ENCODE measurements around the gene KCNMA1.

The KCNMA1 gene

GRCh38 chr10:77482072-77482471, 155.5 kb downstream of the KCNMA1 start:
- Histone ChIP-seq H3K4ac (ENCODE audit: low read length) (no peak overlapping the region), H2BK15ac (ENCODE audit: low read length) (no peak overlapping the region), H2BK5ac (ENCODE audit: low read length) (no peak overlapping the region), H3K4me3 (ENCODE audit: low read length in 2 of 2) (no peak overlapping the region), H4K91ac (ENCODE audit: low read depth, low read length, poor library complexity) (no peak overlapping the region), H3K14ac (ENCODE audit: low read length) (no peak overlapping the region), H3K27ac (replicated peaks; ENCODE audit: low read length) (no peak overlapping the region), H3K18ac (ENCODE audit: low read length) (peak overlapping the region; percentile 20), H2BK120ac (ENCODE audit: low read depth, low read length) (no peak overlapping the region), H3K9me3 (replicated peaks in 1 of 2; ENCODE audit: control insufficient read depth in 2 of 2, insufficient read depth in 1 of 2, low read depth in 1 of 2, low read length in 2 of 2) (no peaks in the 10 kb centered on the region), H3K9ac (ENCODE audit: low read depth, low read length, poor library complexity) (no peak overlapping the region), H3K27me3 (ENCODE audit: control insufficient read depth in 3 of 3, insufficient read depth in 3 of 3, low read depth in 1 of 3, low read length in 3 of 3) (no peaks in the 10 kb centered on the region), H3K23ac (ENCODE audit: low read depth, low read length, poor library complexity) (no peak overlapping the region), H3K79me1 (ENCODE audit: low read depth, low read length) (no peaks in the 10 kb centered on the region), H3K36me3 (replicated peaks in 1 of 2; ENCODE audit: control insufficient read depth in 2 of 2, insufficient read depth in 2 of 2, low read length in 2 of 2) (no peaks in the 10 kb centered on the region), H3K4me1 (ENCODE audit: control insufficient read depth in 2 of 2, insufficient read depth in 1 of 2, low read depth in 1 of 2, low read length in 2 of 2) (peaks cover 0 to 22% of the 10 kb centered on the region in 2 donors), H3K4me2 (ENCODE audit: insufficient read depth, low read length, poor library complexity, severe bottlenecking) (no peak overlapping the region), H2BK12ac (ENCODE audit: low read length) (no peak overlapping the region), H4K8ac (ENCODE audit: low read depth, low read length) (no peak overlapping the region), H2AK5ac (ENCODE audit: low read depth, low read length) (no peak overlapping the region), H2AFZ (ENCODE audit: low read length) (no peak overlapping the region)
- DNase-seq (ENCODE audit: low spot score): no peak
- no CpG with 5 or more reads among the region's 2 CpGs for WGBS, 2 donors (ENCODE audit: extremely low coverage in 2 of 2, insufficient read length in 2 of 2, insufficient replicate concordance in 1 of 2)

DNA sequence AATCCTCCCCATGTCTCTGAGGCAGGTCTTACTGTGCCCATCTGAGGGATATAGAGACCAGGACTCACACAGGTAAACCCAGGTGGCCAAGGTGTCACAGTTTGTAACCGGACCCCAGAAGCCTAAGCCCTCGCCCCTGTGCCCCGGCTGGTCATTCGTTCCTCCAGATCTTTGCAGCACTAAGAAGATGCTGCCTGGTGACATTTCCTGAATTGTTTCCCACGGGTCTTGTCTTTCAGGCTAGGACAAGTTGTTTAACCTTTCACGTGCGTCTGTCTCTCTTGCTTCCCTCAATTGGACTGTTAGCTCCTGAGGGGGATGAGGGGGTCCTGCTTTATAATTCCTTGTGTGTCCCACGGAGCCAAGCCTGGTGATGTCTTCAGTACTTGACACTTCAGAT, 158.0 kb downstream of the KCNMA1 start:
- no CpG with 5 or more reads among the region's 8 CpGs for WGBS, 2 donors (ENCODE audit: extremely low coverage in 2 of 2, insufficient read length in 2 of 2, insufficient replicate concordance in 1 of 2)
- H3K18ac ChIP-seq (ENCODE audit: low read length): no peak overlapping the region

DNA sequence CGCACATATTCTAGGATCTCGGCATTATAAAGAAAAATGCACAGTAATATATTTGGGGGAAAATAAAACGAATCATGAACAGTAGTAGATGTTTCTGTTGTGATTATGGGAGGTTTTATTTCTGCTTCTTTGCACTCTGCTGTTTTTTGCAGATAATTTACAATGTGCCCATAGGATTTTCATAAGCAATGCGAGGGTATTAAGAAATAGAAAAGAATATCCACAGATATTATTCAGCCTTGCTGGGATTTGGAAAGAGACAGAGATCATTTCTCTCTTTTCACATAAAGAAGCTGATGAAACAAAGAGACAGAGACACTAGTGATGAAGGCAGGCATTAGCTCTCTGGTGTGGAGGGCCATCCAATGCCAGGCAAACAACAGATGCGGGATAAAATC, 158.6 kb downstream of the KCNMA1 start:
- no peak overlapping the region for H2AK5ac ChIP-seq (ENCODE audit: low read depth, low read length)
- no peak overlapping the region for H4K91ac ChIP-seq (ENCODE audit: low read depth, low read length, poor library complexity)
- no CpG with 5 or more reads among the region's 5 CpGs for WGBS, 2 donors (ENCODE audit: extremely low coverage in 2 of 2, insufficient read length in 2 of 2, insufficient replicate concordance in 1 of 2)
- H3K79me1 ChIP-seq (ENCODE audit: low read depth, low read length): no peaks in the 10 kb centered on the region
- no peaks in the 10 kb centered on the region for H3K36me3 ChIP-seq (replicated peaks in 1 of 2; ENCODE audit: control insufficient read depth in 2 of 2, insufficient read depth in 2 of 2, low read length in 2 of 2)
- no peak overlapping the region for H4K8ac ChIP-seq (ENCODE audit: low read depth, low read length)
- no peaks in the 10 kb centered on the region for H3K27me3 ChIP-seq (ENCODE audit: control insufficient read depth in 3 of 3, insufficient read depth in 3 of 3, low read depth in 1 of 3, low read length in 3 of 3)
- H3K4ac ChIP-seq (ENCODE audit: low read length): no peak overlapping the region
- no peak overlapping the region for H3K27ac ChIP-seq (replicated peaks; ENCODE audit: low read length)
- H3K23ac ChIP-seq (ENCODE audit: low read depth, low read length, poor library complexity): no peak overlapping the region
- H3K9me3 ChIP-seq (replicated peaks in 1 of 2; ENCODE audit: control insufficient read depth in 2 of 2, insufficient read depth in 1 of 2, low read depth in 1 of 2, low read length in 2 of 2): no peaks in the 10 kb centered on the region
- no peak overlapping the region for H3K18ac ChIP-seq (ENCODE audit: low read length)
- no peak overlapping the region for H3K9ac ChIP-seq (ENCODE audit: low read depth, low read length, poor library complexity)
- no peak overlapping the region for H3K4me3 ChIP-seq (ENCODE audit: low read length in 2 of 2)
- no peak overlapping the region for H2BK5ac ChIP-seq (ENCODE audit: low read length)
- H3K14ac ChIP-seq (ENCODE audit: low read length): no peak overlapping the region
- H3K4me1 ChIP-seq (ENCODE audit: control insufficient read depth in 2 of 2, insufficient read depth in 1 of 2, low read depth in 1 of 2, low read length in 2 of 2): peaks cover 0 to 19% of the 10 kb centered on the region in 2 donors
- H2BK12ac ChIP-seq (ENCODE audit: low read length): no peak overlapping the region
- H2AFZ ChIP-seq (ENCODE audit: low read length): no peak overlapping the region
- no peak for DNase-seq (ENCODE audit: low spot score)
- H2BK120ac ChIP-seq (ENCODE audit: low read depth, low read length): no peak overlapping the region
- no peak overlapping the region for H2BK15ac ChIP-seq (ENCODE audit: low read length)
- no peak overlapping the region for H3K4me2 ChIP-seq (ENCODE audit: insufficient read depth, low read length, poor library complexity, severe bottlenecking)

More for the DNA sequence above, 158.0 kb downstream of the KCNMA1 start:
- no peak overlapping the region for H3K4me3 ChIP-seq (ENCODE audit: low read length in 2 of 2)
- no peak overlapping the region for H2AK5ac ChIP-seq (ENCODE audit: low read depth, low read length)
- no peak overlapping the region for H2BK5ac ChIP-seq (ENCODE audit: low read length)
- H3K36me3 ChIP-seq (replicated peaks in 1 of 2; ENCODE audit: control insufficient read depth in 2 of 2, insufficient read depth in 2 of 2, low read length in 2 of 2): no peaks in the 10 kb centered on the region
- DNase-seq (ENCODE audit: low spot score): no peak
- H3K9me3 ChIP-seq (replicated peaks in 1 of 2; ENCODE audit: control insufficient read depth in 2 of 2, insufficient read depth in 1 of 2, low read depth in 1 of 2, low read length in 2 of 2): no peaks in the 10 kb centered on the region
- H2BK120ac ChIP-seq (ENCODE audit: low read depth, low read length): no peak overlapping the region
- no peak overlapping the region for H2BK15ac ChIP-seq (ENCODE audit: low read length)
- peak overlapping the region; percentile 4 for H4K91ac ChIP-seq (ENCODE audit: low read depth, low read length, poor library complexity)
- no peak overlapping the region for H4K8ac ChIP-seq (ENCODE audit: low read depth, low read length)
- H3K27me3 ChIP-seq (ENCODE audit: control insufficient read depth in 3 of 3, insufficient read depth in 3 of 3, low read depth in 1 of 3, low read length in 3 of 3): no peaks in the 10 kb centered on the region
- H3K4me1 ChIP-seq (ENCODE audit: control insufficient read depth in 2 of 2, insufficient read depth in 1 of 2, low read depth in 1 of 2, low read length in 2 of 2): peaks cover 0 to 22% of the 10 kb centered on the region in 2 donors
- H2AFZ ChIP-seq (ENCODE audit: low read length): no peak overlapping the region
- no peak overlapping the region for H3K27ac ChIP-seq (replicated peaks; ENCODE audit: low read length)
- H3K14ac ChIP-seq (ENCODE audit: low read length): no peak overlapping the region
- H3K9ac ChIP-seq (ENCODE audit: low read depth, low read length, poor library complexity): no peak overlapping the region
- no peak overlapping the region for H3K4me2 ChIP-seq (ENCODE audit: insufficient read depth, low read length, poor library complexity, severe bottlenecking)
- H2BK12ac ChIP-seq (ENCODE audit: low read length): no peak overlapping the region
- no peaks in the 10 kb centered on the region for H3K79me1 ChIP-seq (ENCODE audit: low read depth, low read length)
- no peak overlapping the region for H3K23ac ChIP-seq (ENCODE audit: low read depth, low read length, poor library complexity)
- no peak overlapping the region for H3K4ac ChIP-seq (ENCODE audit: low read length)

DNA sequence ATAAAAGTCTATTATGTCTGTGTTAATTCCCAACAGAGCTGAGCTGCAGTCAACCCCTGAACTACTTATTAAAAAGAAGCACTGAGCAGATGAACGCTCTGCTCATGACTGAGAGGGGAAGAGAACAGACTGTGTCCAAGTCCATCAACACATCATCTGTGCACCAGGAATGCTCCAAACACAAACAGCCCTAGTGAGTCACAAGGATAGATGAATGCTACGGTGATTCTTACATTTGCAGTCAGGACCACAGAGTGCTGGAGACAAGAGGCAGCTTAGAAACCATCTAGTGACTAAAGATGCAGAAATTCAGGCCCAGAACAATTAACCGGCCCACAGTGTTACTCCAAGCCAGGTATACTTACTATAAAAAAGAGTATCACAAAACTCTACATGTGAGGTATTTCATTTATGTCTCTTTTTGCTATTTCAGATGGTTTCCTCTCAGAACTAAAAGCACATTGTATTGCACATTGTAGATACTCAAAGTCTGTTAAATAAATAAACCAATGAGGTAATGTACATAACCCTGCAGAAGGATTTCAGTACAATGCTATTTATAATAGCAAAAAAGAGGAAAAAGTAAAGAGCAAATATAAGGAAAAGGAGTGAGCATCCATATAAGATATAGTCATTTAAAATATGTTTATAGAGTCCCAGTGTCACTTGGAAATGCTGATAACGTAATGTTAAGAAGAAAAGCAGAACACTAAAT, 159.2 kb downstream of the KCNMA1 start:
- Histone ChIP-seq H3K4me1 (ENCODE audit: control insufficient read depth in 2 of 2, insufficient read depth in 1 of 2, low read depth in 1 of 2, low read length in 2 of 2) (peaks cover 0 to 13% of the 10 kb centered on the region in 2 donors), H3K4me2 (ENCODE audit: insufficient read depth, low read length, poor library complexity, severe bottlenecking) (no peak overlapping the region), H2BK5ac (ENCODE audit: low read length) (no peak overlapping the region), H3K9ac (ENCODE audit: low read depth, low read length, poor library complexity) (no peak overlapping the region), H2AK5ac (ENCODE audit: low read depth, low read length) (no peak overlapping the region), H3K36me3 (replicated peaks in 1 of 2; ENCODE audit: control insufficient read depth in 2 of 2, insufficient read depth in 2 of 2, low read length in 2 of 2) (no peaks in the 10 kb centered on the region), H2AFZ (ENCODE audit: low read length) (no peak overlapping the region), H3K9me3 (replicated peaks in 1 of 2; ENCODE audit: control insufficient read depth in 2 of 2, insufficient read depth in 1 of 2, low read depth in 1 of 2, low read length in 2 of 2) (no peaks in the 10 kb centered on the region), H3K27me3 (ENCODE audit: control insufficient read depth in 3 of 3, insufficient read depth in 3 of 3, low read depth in 1 of 3, low read length in 3 of 3) (no peaks in the 10 kb centered on the region), H2BK120ac (ENCODE audit: low read depth, low read length) (no peak overlapping the region), H4K8ac (ENCODE audit: low read depth, low read length) (no peak overlapping the region), H3K4ac (ENCODE audit: low read length) (no peak overlapping the region), H3K18ac (ENCODE audit: low read length) (no peak overlapping the region), H3K79me1 (ENCODE audit: low read depth, low read length) (no peaks in the 10 kb centered on the region), H3K14ac (ENCODE audit: low read length) (no peak overlapping the region), H4K91ac (ENCODE audit: low read depth, low read length, poor library complexity) (no peak overlapping the region), H2BK15ac (ENCODE audit: low read length) (no peak overlapping the region), H2BK12ac (ENCODE audit: low read length) (no peak overlapping the region), H3K4me3 (ENCODE audit: low read length in 2 of 2) (no peak overlapping the region), H3K27ac (replicated peaks; ENCODE audit: low read length) (no peak overlapping the region), H3K23ac (ENCODE audit: low read depth, low read length, poor library complexity) (no peak overlapping the region)
- DNase-seq (ENCODE audit: low spot score): no peak
- WGBS, 2 donors (ENCODE audit: extremely low coverage in 2 of 2, insufficient read length in 2 of 2, insufficient replicate concordance in 1 of 2): no CpG with 5 or more reads among the region's 4 CpGs

Data from neuronal stem cell (in vitro differentiated cells).